ENCODE results near the gene TRIP10. TPM values are rescaled to one million over a fixed set of nuclear protein-coding genes. Genes with fewer than 3 reads are reported as not detected.
A peak's percentile ranks its signal among the peaks of the same experiment; 100 is the strongest.

TRIP10 gene
- total and polyA plus RNA-seq, 10 donors, result 17.2 to 58.2 (median 34.1) TPM

DNA sequence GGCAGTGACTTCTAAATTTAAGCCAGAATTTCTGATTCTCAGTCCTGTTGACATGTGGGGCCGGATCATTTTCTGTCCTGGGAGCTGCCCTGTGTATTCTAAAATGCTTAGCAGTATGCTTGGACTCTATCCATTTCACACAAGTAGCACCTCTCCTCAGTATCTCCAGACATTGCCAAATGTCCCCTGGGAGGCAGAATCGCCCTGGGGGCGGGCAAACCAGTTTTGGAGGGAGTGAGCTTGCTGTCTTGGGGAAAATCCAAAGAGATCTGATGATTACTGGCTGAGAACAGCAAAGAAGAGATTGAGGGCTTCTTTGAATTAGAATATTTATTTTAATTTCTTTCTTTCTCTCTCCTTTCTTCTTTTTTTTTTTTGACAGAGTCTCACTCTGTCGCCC, 49.4 kb downstream of the TRIP10 start:
- Histone ChIP-seq H3K27ac (peak overlapping the region in 1 of 8 donors; percentile 13), H3K27me3 (replicated peaks in 1 of 7) (no peaks in the 10 kb centered on the region), H3K9me3 (no peaks in the 10 kb centered on the region), H3K36me3 (peaks cover 0 to 91% (median 15%) of the 10 kb centered on the region in 6 donors), H3K4me1 (peaks cover 0 to 83% (median 9%) of the 10 kb centered on the region in 6 donors), H3K4me3 (no peak overlapping the region)
- no peak for TF ChIP-seq CTCF (IDR thresholded peaks at IDR 0.05 in 8 of 11, conservative IDR thresholded peaks at IDR 0.05 in 3 of 11)
- 83 to 95% (median 89%) methylated on average over 4 of the region's 4 CpGs for WGBS, 5 donors
- no peak for DNase-seq
- intact Hi-C loops (cut with DNase I; ENCODE audit: low total_unique reads), result no loop called here

- TF ChIP-seq CTCF (IDR thresholded peaks at IDR 0.05 in 8 of 11, conservative IDR thresholded peaks at IDR 0.05 in 3 of 11), result no peak
- TF ChIP-seq POLR2A (IDR thresholded peaks at IDR 0.05), result no peak
- TF ChIP-seq POLR2AphosphoS5 (IDR thresholded peaks at IDR 0.05), result no peak
- Histone ChIP-seq H3K27ac (peak overlapping the region in 1 of 8 donors; percentile 4), H3K9me3 (peaks cover 0 to 12% (median 10%) of the 10 kb centered on the region in 8 donors), H3K27me3 (replicated peaks in 1 of 7) (no peaks in the 10 kb centered on the region), H3K4me1 (peaks cover 0 to 83% (median 9%) of the 10 kb centered on the region in 6 donors), H3K36me3 (peaks cover 0 to 90% (median 4%) of the 10 kb centered on the region in 6 donors), H3K4me3 (no peak overlapping the region)
- DNase-seq, result no peak
- WGBS, 5 donors, result 64 to 75% (median 69%) methylated on average over 5 of the region's 5 CpGs
- intact Hi-C loops (cut with DNase I; ENCODE audit: low total_unique reads), result no loop called here
Measured at GRCh38 chr19:6790194-6791128, 51.0 kb downstream of the TRIP10 start.

DNA sequence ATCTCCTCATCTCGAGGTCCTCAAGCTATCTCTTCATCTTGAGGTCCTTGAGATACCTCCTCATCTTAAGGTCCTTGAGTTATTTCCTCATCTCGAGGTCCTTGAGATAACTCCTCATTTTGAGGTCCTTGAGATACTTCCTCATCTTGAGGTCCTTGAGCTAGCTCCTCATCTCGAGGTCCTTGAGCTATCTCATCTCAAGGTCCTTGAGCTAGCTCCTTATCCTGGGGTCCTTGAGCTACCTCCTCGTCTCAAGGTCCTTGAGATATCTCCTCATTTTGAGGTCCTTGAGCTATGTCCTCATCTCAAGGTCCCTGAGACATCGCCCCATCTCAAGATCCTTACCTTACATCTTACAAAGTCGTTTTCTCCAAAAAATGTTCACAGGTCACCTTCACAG, 51.8 kb downstream of the TRIP10 start:
- intact Hi-C loops (cut with DNase I; ENCODE audit: low total_unique reads), result no loop called here
- WGBS, 5 donors, result 65 to 82% (median 77%) methylated on average over 6 of the region's 6 CpGs
- H3K9me3 ChIP-seq, result peaks cover 0 to 12% (median 10%) of the 10 kb centered on the region in 8 donors

More for the DNA sequence above, 51.8 kb downstream of the TRIP10 start:
- Histone ChIP-seq H3K27me3 (replicated peaks in 1 of 7) (no peaks in the 10 kb centered on the region), H3K27ac (no peak overlapping the region), H3K4me3 (no peak overlapping the region), H3K36me3 (peaks cover 0 to 89% (median 4%) of the 10 kb centered on the region in 6 donors), H3K4me1 (peaks cover 0 to 91% (median 11%) of the 10 kb centered on the region in 6 donors)
- TF ChIP-seq POLR2A (IDR thresholded peaks at IDR 0.05) (no peak), POLR2AphosphoS5 (IDR thresholded peaks at IDR 0.05) (no peak), CTCF (IDR thresholded peaks at IDR 0.05 in 8 of 11, conservative IDR thresholded peaks at IDR 0.05 in 3 of 11) (no peak)
- DNase-seq, result no peak

Measured in spleen (tissue), 11 donors.